ENCODE data around the gene TMEM250. TPM values are rescaled to one million over a fixed set of nuclear protein-coding genes. Genes with fewer than 3 reads are reported as not detected.

TMEM250 gene
- total RNA-seq, 1 experiment from 2014 or later: 37.5 TPM

- 0 out of 2 replicates have a peak overlapping the region, but pooled peaks have one; percentile 10 for H3K9ac ChIP-seq (ENCODE audit: low read length)
- peaks cover 79% of the 10 kb centered on the region for H3K79me2 ChIP-seq (ENCODE audit: insufficient read depth, low read length)
- no peaks in the 10 kb centered on the region for H3K9me2 ChIP-seq (ENCODE audit: insufficient read depth)
- DNase-seq (ENCODE audit: low read depth, low spot score): no peak
- RAD21 ChIA-PET (ENCODE audit: low non-redundant PET in 1 of 2, low total read pairs in 2 of 2, uncharacterized antibody in 2 of 2, unreplicated experiment in 2 of 2): no interaction called here
- H3K4me3 ChIP-seq (replicated peaks in 1 of 2; ENCODE audit: low read depth in 1 of 2, low read length in 2 of 2): no peak overlapping the region
- no peak overlapping the region for H2AFZ ChIP-seq (ENCODE audit: low read depth, low read length, poor library complexity, severe bottlenecking)
- H3K9me3 ChIP-seq (ENCODE audit: control insufficient read depth in 1 of 2, insufficient read depth in 1 of 2, low read depth in 1 of 2, low read length in 2 of 2): no peaks in the 10 kb centered on the region
- TF ChIP-seq SRF (IDR thresholded peaks at IDR 0.05; ENCODE audit: low read depth): no peak
- no peak for TF ChIP-seq ZNF274 (IDR thresholded peaks at IDR 0.05; ENCODE audit: low read depth, low read length)
- no peak for TF ChIP-seq RAD21 (IDR thresholded peaks at IDR 0.05; ENCODE audit: low read depth)
- TF ChIP-seq TCF7L2 (IDR thresholded peaks at IDR 0.05; ENCODE audit: borderline replicate concordance, extremely low read depth, insufficient read depth, insufficient read length): no peak
- no peak for TF ChIP-seq MAX (IDR thresholded peaks at IDR 0.05)
- no peak for TF ChIP-seq POLR2A (IDR thresholded peaks at IDR 0.05; ENCODE audit: borderline replicate concordance, extremely low read depth, insufficient read depth, insufficient read length)
- no peak for TF ChIP-seq FOSL1 (IDR thresholded peaks at IDR 0.05; ENCODE audit: low read depth)
- TF ChIP-seq, protein P1, sequence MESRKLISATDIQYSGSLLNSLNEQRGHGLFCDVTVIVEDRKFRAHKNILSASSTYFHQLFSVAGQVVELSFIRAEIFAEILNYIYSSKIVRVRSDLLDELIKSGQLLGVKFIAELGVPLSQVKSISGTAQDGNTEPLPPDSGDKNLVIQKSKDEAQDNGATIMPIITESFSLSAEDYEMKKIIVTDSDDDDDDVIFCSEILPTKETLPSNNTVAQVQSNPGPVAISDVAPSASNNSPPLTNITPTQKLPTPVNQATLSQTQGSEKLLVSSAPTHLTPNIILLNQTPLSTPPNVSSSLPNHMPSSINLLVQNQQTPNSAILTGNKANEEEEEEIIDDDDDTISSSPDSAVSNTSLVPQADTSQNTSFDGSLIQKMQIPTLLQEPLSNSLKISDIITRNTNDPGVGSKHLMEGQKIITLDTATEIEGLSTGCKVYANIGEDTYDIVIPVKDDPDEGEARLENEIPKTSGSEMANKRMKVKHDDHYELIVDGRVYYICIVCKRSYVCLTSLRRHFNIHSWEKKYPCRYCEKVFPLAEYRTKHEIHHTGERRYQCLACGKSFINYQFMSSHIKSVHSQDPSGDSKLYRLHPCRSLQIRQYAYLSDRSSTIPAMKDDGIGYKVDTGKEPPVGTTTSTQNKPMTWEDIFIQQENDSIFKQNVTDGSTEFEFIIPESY (IDR thresholded peaks at IDR 0.05; ENCODE audit: extremely low read depth, insufficient replicate concordance, low read length): no peak
- TF ChIP-seq JUND (IDR thresholded peaks at IDR 0.05): no peak
- TF ChIP-seq, protein P2, sequence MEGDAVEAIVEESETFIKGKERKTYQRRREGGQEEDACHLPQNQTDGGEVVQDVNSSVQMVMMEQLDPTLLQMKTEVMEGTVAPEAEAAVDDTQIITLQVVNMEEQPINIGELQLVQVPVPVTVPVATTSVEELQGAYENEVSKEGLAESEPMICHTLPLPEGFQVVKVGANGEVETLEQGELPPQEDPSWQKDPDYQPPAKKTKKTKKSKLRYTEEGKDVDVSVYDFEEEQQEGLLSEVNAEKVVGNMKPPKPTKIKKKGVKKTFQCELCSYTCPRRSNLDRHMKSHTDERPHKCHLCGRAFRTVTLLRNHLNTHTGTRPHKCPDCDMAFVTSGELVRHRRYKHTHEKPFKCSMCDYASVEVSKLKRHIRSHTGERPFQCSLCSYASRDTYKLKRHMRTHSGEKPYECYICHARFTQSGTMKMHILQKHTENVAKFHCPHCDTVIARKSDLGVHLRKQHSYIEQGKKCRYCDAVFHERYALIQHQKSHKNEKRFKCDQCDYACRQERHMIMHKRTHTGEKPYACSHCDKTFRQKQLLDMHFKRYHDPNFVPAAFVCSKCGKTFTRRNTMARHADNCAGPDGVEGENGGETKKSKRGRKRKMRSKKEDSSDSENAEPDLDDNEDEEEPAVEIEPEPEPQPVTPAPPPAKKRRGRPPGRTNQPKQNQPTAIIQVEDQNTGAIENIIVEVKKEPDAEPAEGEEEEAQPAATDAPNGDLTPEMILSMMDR (IDR thresholded peaks at IDR 0.05 in 2 of 3, conservative IDR thresholded peaks at IDR 0.05 in 1 of 3; ENCODE audit: borderline replicate concordance in 1 of 3, insufficient read depth in 1 of 3, low read depth in 2 of 3, low read length in 2 of 3): no peak
- no peak for TF ChIP-seq CEBPB (IDR thresholded peaks at IDR 0.05; ENCODE audit: low read depth)
- no peak for TF ChIP-seq SP1 (IDR thresholded peaks at IDR 0.05; ENCODE audit: low read depth)
- TF ChIP-seq POLR2AphosphoS5 (IDR thresholded peaks at IDR 0.05; ENCODE audit: low read depth, low read length): no peak
- TF ChIP-seq EZH2 (IDR thresholded peaks at IDR 0.05): no peak
- TF ChIP-seq SIN3A (IDR thresholded peaks at IDR 0.05; ENCODE audit: low read depth): no peak
- TF ChIP-seq CBX3 (IDR thresholded peaks at IDR 0.05; ENCODE audit: low read depth): no peak
- no peak for TF ChIP-seq ELF1 (IDR thresholded peaks at IDR 0.05; ENCODE audit: borderline replicate concordance, low read depth)
- TF ChIP-seq, protein P3, sequence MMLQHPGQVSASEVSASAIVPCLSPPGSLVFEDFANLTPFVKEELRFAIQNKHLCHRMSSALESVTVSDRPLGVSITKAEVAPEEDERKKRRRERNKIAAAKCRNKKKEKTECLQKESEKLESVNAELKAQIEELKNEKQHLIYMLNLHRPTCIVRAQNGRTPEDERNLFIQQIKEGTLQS (IDR thresholded peaks at IDR 0.05): no peak
- peaks cover 34 to 53% of the 10 kb centered on the region in 2 experiments for H3K4me1 ChIP-seq (ENCODE audit: control insufficient read depth in 1 of 2, insufficient read depth in 2 of 2, low read length in 2 of 2)
- H3K4me2 ChIP-seq (ENCODE audit: low read length): peak overlapping the region; percentile 25; the same call in 1 of the 2 replicates
- POLR2A ChIA-PET: no interaction called here
- ATAC-seq: no peak
- intact Hi-C loops (cut with micrococcal nuclease): no loop called here
- H3K27me3 ChIP-seq (ENCODE audit: insufficient read depth, low read length): no peaks in the 10 kb centered on the region
- peaks cover 0 to 7% of the 10 kb centered on the region in 2 experiments; a peak in 1 of 4 replicates for H3K36me3 ChIP-seq (ENCODE audit: control insufficient read depth in 1 of 2, insufficient read depth in 2 of 2, low read length in 2 of 2)
- H3K27ac ChIP-seq (ENCODE audit: low read depth, low read length): peak overlapping the region; percentile 97; the same call in 1 of the 2 replicates
- CTCF ChIA-PET: no interaction called here
- BruUV-seq (replicated peaks): no TSS peak
- no peaks in the 10 kb centered on the region for H4K20me1 ChIP-seq (ENCODE audit: insufficient read depth)
Measured at GRCh38 chr9:136091582-136092352, 26.9 kb downstream of the TMEM250 start.
